H1 (cell line): ENCODE data around the gene ZNF333. TPM values are rescaled to one million over a fixed set of nuclear protein-coding genes. Genes with fewer than 3 reads are reported as not detected.

Experiments
- CTCF ChIA-PET: fragments of 300-600 bp; sonication (Branson Sonifier 250); formaldehyde crosslinking; loops from one replicate; lab custom pipeline; 2021; ENCODE audit not compliant: partially characterized antibody; lab: Charles Lee
- POLR2A ChIA-PET: fragments of 300-600 bp; sonication (Branson Sonifier 250); formaldehyde crosslinking; loops from one replicate; lab custom pipeline; 2021; ENCODE audit warnings: inconsistent platforms; ENCODE audit not compliant: partially characterized antibody; lab: Charles Lee
- DNase-seq, 2 experiments: peaks; one replicate each; pipeline versions ENCODE4 v3.0.0 to v3.0.0-alpha.2; 2010 to 2022; ENCODE audit warnings: low spot score in 2 of 2, low read depth in 1 of 2, mixed read lengths in 1 of 2
- FAIRE-seq: peaks from 2 replicates; lab custom pipeline; 2011; peaks lifted over from hg19 to GRCh38; lab: Jason Lieb, UNC
- H2AFZ ChIP-seq: 2 replicates; pipeline ENCODE4 v1.8.1; 2012; ENCODE audit warnings: low read length, inconsistent platforms
- H2AK5ac ChIP-seq: 2 replicates; pipeline ENCODE4 v1.6.1; 2013; ENCODE audit warnings: low read depth, low read length
- H2BK120ac ChIP-seq: replicated peaks from 2 replicates; pipeline ENCODE3; 2013; ENCODE audit warnings: low read depth, low read length, inconsistent platforms
- H2BK12ac ChIP-seq: 2 replicates; pipeline ENCODE4 v1.6.1; 2013; ENCODE audit warnings: low read depth, low read length
- H2BK15ac ChIP-seq: 2 replicates; pipeline ENCODE4 v1.6.1; 2013; ENCODE audit warnings: low read length
- H2BK20ac ChIP-seq: 2 replicates; pipeline ENCODE4 v1.6.1; 2013; ENCODE audit warnings: low read length
- H2BK5ac ChIP-seq: 2 replicates; pipeline ENCODE4 v1.6.1; 2013; ENCODE audit warnings: low read depth, low read length
- H3K14ac ChIP-seq: 2 replicates; pipeline ENCODE4 v1.6.1; 2013; ENCODE audit warnings: inconsistent platforms; ENCODE audit not compliant: insufficient read length
- H3K18ac ChIP-seq: 2 replicates; pipeline ENCODE4 v1.6.1; 2013; ENCODE audit warnings: low read length; ENCODE audit errors: extremely low read depth
- H3K23ac ChIP-seq: 2 replicates; pipeline ENCODE4 v1.6.1; 2013; ENCODE audit warnings: inconsistent platforms; ENCODE audit not compliant: insufficient read length
- H3K23me2 ChIP-seq: 2 replicates; pipeline ENCODE4 v1.6.1; 2013; ENCODE audit warnings: low read depth, low read length
- H3K27ac ChIP-seq: 2 replicates; pipeline ENCODE4 v1.6.1; 2011; ENCODE audit warnings: low read depth, low read length, inconsistent platforms
- H3K27me3 ChIP-seq, 4 experiments: replicated peaks in 1 of 4; 1 replicate in 1 of 4; 2 replicates in 3 of 4; pipeline versions ENCODE4 v1.6.1 to v1.8.1; 2011 to 2013; ENCODE audit warnings: low read length in 3 of 4, mild to moderate bottlenecking in 3 of 4, inconsistent platforms in 2 of 4, mixed read lengths in 2 of 4, moderate library complexity in 1 of 4; ENCODE audit not compliant: control insufficient read depth in 3 of 4, insufficient read depth in 3 of 4; ENCODE audit errors: extremely low read depth in 1 of 4
- H3K36me3 ChIP-seq, 4 experiments: 2 replicates each; pipeline versions ENCODE4 v1.6.1 to v1.8.1; 2011 to 2013; ENCODE audit warnings: mild to moderate bottlenecking in 4 of 4, low read length in 3 of 4, moderate library complexity in 2 of 4, control low read depth in 1 of 4, inconsistent platforms in 1 of 4; ENCODE audit not compliant: insufficient read depth in 4 of 4, control insufficient read depth in 2 of 4
- H3K4ac ChIP-seq: replicated peaks from 2 replicates; pipeline ENCODE3; 2013; ENCODE audit warnings: low read length, low read depth, mixed read lengths, inconsistent platforms; ENCODE audit not compliant: insufficient read length
- H3K4me1 ChIP-seq, 4 experiments: replicated peaks in 1 of 4; 1 replicate in 1 of 4; 2 replicates in 3 of 4; pipeline versions ENCODE4 v1.6.1 to v1.8.1; 2011 to 2013; ENCODE audit warnings: low read length in 3 of 4, inconsistent platforms in 2 of 4, mixed read lengths in 1 of 4; ENCODE audit not compliant: insufficient read depth in 4 of 4, control insufficient read depth in 3 of 4
- H3K4me2 ChIP-seq, 2 experiments: 2 replicates each; pipeline versions ENCODE4 v1.6.1 to v1.8.1; 2011 to 2013; ENCODE audit warnings: low read depth in 2 of 2, low read length in 2 of 2, control low read depth in 1 of 2, inconsistent platforms in 1 of 2, mild to moderate bottlenecking in 1 of 2; ENCODE audit not compliant: insufficient read depth in 1 of 2
- H3K4me3 ChIP-seq, 4 experiments: fragments of 200-600, 300-600 bp in 1 of 4; sonication (generic), shearing (Covaris generic), sonication (Bioruptor Twin) in 1 of 4; 2 replicates each; pipeline versions ENCODE4 v1.5.1 to v1.8.1; 2011 to 2016; ENCODE audit warnings: low read length in 4 of 4, low read depth in 3 of 4, control low read depth in 2 of 4, inconsistent platforms in 2 of 4, mild to moderate bottlenecking in 2 of 4, mixed read lengths in 1 of 4, moderate library complexity in 1 of 4; ENCODE audit not compliant: insufficient read depth in 2 of 4; ENCODE audit errors: extremely low read depth in 1 of 4
- H3K56ac ChIP-seq: replicated peaks from 2 replicates; pipeline ENCODE3; 2013; ENCODE audit warnings: low read depth, mild to moderate bottlenecking, mixed read lengths, low read length, inconsistent platforms; ENCODE audit not compliant: insufficient read length
- H3K79me1 ChIP-seq: 2 replicates; pipeline ENCODE4 v1.6.1; 2013; ENCODE audit warnings: low read depth, low read length, control low read depth
- H3K79me2 ChIP-seq, 2 experiments: 2 replicates each; pipeline versions ENCODE4 v1.6.1 to v1.8.1; 2012 to 2013; ENCODE audit warnings: low read length in 2 of 2, mild to moderate bottlenecking in 2 of 2, inconsistent platforms in 1 of 2; ENCODE audit not compliant: insufficient read depth in 2 of 2, control insufficient read depth in 1 of 2
- H3K9ac ChIP-seq, 4 experiments: replicated peaks in 1 of 4; 1 replicate in 1 of 4; 2 replicates in 3 of 4; pipeline versions ENCODE4 v1.6.1 to v1.8.1; 2011 to 2013; ENCODE audit warnings: low read depth in 3 of 4, low read length in 3 of 4, control low read depth in 2 of 4, mild to moderate bottlenecking in 2 of 4, moderate library complexity in 2 of 4, inconsistent platforms in 1 of 4; ENCODE audit errors: extremely low read depth in 1 of 4
- H3K9me3 ChIP-seq, 2 experiments: 2 replicates each; pipeline versions ENCODE4 v1.6.1 to v1.8.1; 2012 to 2013; ENCODE audit warnings: mild to moderate bottlenecking in 2 of 2, moderate library complexity in 2 of 2, control low read depth in 1 of 2, inconsistent platforms in 1 of 2, low read depth in 1 of 2, low read length in 1 of 2, mixed read lengths in 1 of 2; ENCODE audit not compliant: insufficient read depth in 2 of 2
- H4K20me1 ChIP-seq, 2 experiments: replicated peaks in 1 of 2; 2 replicates each; pipeline versions ENCODE3 to v1.8.1; 2011 to 2013; ENCODE audit warnings: inconsistent platforms in 2 of 2, low read length in 2 of 2, mild to moderate bottlenecking in 1 of 2; ENCODE audit not compliant: insufficient read depth in 2 of 2, control insufficient read depth in 1 of 2
- H4K5ac ChIP-seq: 2 replicates; pipeline ENCODE4 v1.6.1; 2013; ENCODE audit warnings: low read length, low read depth, mixed read lengths, inconsistent platforms; ENCODE audit not compliant: insufficient read length
- H4K8ac ChIP-seq: 2 replicates; pipeline ENCODE4 v1.8.0; 2013; ENCODE audit warnings: mild to moderate bottlenecking, moderate library complexity, low read length, inconsistent platforms; ENCODE audit not compliant: insufficient read depth; ENCODE audit errors: extremely low read depth
- H4K91ac ChIP-seq: replicated peaks from 2 replicates; pipeline ENCODE3; 2013; ENCODE audit warnings: low read length, mixed read lengths, inconsistent platforms; ENCODE audit not compliant: insufficient read length
- CBX5 ChIP-seq: fragments of 300-800, 300-1000 bp; sonication (generic); IDR thresholded peaks from 2 replicates; pipeline ENCODE4 v1.7.1; 2016; ENCODE audit warnings: antibody characterized with exemption, low read length, low read depth
- WGBS, 2 experiments: shearing (Covaris generic) in 1 of 2; methylation state at CpG; one replicate each; pipeline versions ENCODE4 v1.1.6 to v1.1.7; 2013 to 2015; ENCODE audit warnings: low lambda C conversion rate in 2 of 2, mixed read lengths in 2 of 2, inconsistent platforms in 1 of 2, low coverage in 1 of 2, missing lambda C conversion rate in 1 of 2; ENCODE audit not compliant: insufficient replicate concordance in 2 of 2, insufficient coverage in 1 of 2, insufficient read length in 1 of 2; ENCODE audit errors: extremely low coverage in 1 of 2, missing lambda C conversion rate in 1 of 2; 5-methylcytosine and 5-hydroxymethylcytosine counted together
- polyA plus RNA-seq, 7 experiments: library from polyadenylated mRNA; depleted of rRNA in 3 of 7; stranded (reverse) in 5 of 7; unstranded in 2 of 7; fragments of >200 nt in 5 of 7; fragments of 200-250 nt in 2 of 7; gene quantifications; 1 replicate in 5 of 7; 2 replicates in 1 of 7; 4 replicates in 1 of 7; pipeline versions ENCODE4 v1.2.1 to v1.2.3, GENCODE V29; 2011 to 2013; ENCODE audit warnings: missing spikeins in 2 of 7, mixed read lengths in 2 of 7
- total RNA-seq: library from RNA; stranded (reverse); fragmentation: NEBNext Ultra II Directional; extraction: Animal tissue kit (Norgen Biotek cat#: 25700); gene quantifications from 2 replicates; pipeline ENCODE4 v1.2.1, GENCODE V29; 2021

ZNF333 gene
- total and polyA plus RNA-seq, 2 of the 8 experiments (the other 6 are each of a cell fraction or from before 2014, with no cell fraction given) = 7.3 to 8.4 TPM

DNA sequence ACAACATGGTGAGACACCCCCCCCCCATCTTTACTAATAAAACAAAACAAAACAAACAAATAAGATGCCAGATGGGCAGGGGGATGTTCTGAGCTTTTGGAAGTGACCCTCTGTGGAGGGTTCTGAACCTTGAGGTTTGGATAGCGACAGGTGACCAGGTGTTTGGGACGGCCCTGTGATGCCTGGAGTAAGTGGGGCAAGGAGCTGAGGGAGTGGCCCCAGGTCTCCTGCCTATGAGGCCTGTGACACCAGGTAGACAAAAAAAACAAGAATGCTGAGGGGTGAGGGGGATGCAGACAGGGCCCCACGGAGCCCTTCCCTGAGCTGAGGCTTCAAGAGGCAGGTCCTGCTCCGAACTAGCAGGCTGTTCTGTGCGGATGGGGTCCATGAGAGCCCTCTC, 79.4 kb downstream of the ZNF333 start:
- H4K5ac ChIP-seq = no peak overlapping the region
- no peak overlapping the region for H2AFZ ChIP-seq
- CTCF ChIA-PET = interaction anchor here (0.6 to 1.1 kb wide), 3 partner anchors 17 to 385 kb away, joined by 3 to 4 read pairs (median 3); no protein-coding TSS in a partner anchor
- no peak overlapping the region for H3K18ac ChIP-seq
- no peak overlapping the region for H3K9ac ChIP-seq
- no peak overlapping the region for H2BK12ac ChIP-seq
- POLR2A ChIA-PET = interaction anchor here (0.7 to 1.6 kb wide), 3 partner anchors 9 to 69 kb away, joined by 3 to 8 read pairs (median 3); no protein-coding TSS in a partner anchor
- no peak for FAIRE-seq
- no peaks in the 10 kb centered on the region for H3K79me2 ChIP-seq
- H2BK20ac ChIP-seq = no peak overlapping the region
- H3K9me3 ChIP-seq = no peaks in the 10 kb centered on the region
- no peak overlapping the region for H3K4me2 ChIP-seq
- H4K20me1 ChIP-seq = peaks cover 0 to 2% of the 10 kb centered on the region in 2 experiments
- peaks cover 0 to 13% (median 4%) of the 10 kb centered on the region in 4 experiments; a peak in 1 of 8 replicates for H3K36me3 ChIP-seq
- no peak for TF ChIP-seq CBX5
- TF ChIP-seq, all 59 proteins: peak for 0
- WGBS, 2 experiments = 90% methylated on average over 5 of the region's 5 CpGs; no CpG with 5 or more reads in 1 of the 2 experiments
- no peak overlapping the region for H2BK5ac ChIP-seq
- no peak overlapping the region for H2AK5ac ChIP-seq
- H3K23me2 ChIP-seq = 0 out of 2 replicates have a peak, but pooled peaks cover 3% of the 10 kb centered on the region
- no peak overlapping the region for H3K4me3 ChIP-seq
- no peak overlapping the region for H3K56ac ChIP-seq
- no peak overlapping the region for H4K8ac ChIP-seq
- no peak overlapping the region for H4K91ac ChIP-seq
- no peak overlapping the region for H3K23ac ChIP-seq
- H3K79me1 ChIP-seq = no peaks in the 10 kb centered on the region
- H3K14ac ChIP-seq = no peak overlapping the region
- H3K27me3 ChIP-seq = no peaks in the 10 kb centered on the region
- no peak for DNase-seq
- no peak overlapping the region for H2BK15ac ChIP-seq
- no peak overlapping the region for H2BK120ac ChIP-seq
- H3K27ac ChIP-seq = no peak overlapping the region
- no peak overlapping the region for H3K4ac ChIP-seq
- H3K4me1 ChIP-seq = no peaks in the 10 kb centered on the region
